T-helper 1 cell treated with Interleukin-12 subunit alpha and Interleukin-12 subunit beta and Interleukin-4 antibody, amounts not matched to agents 30 μg/mL and 1 μg/mL, for 36 hours (primary cell): ENCODE data around the gene PGM5.

Experiments used
- H3K27ac Mint-ChIP-seq: one replicate; pipeline ENCODE4 v1.8.0; 2021; ENCODE audit warnings: mild to moderate bottlenecking, mixed read lengths
- H3K27me3 Mint-ChIP-seq: one replicate; pipeline ENCODE4 v1.8.0; 2021; ENCODE audit warnings: low read depth, mixed read lengths
- H3K36me3 Mint-ChIP-seq: one replicate; pipeline ENCODE4 v1.8.0; 2021; ENCODE audit warnings: low read depth, mixed read lengths
- H3K4me1 Mint-ChIP-seq: one replicate; pipeline ENCODE4 v1.8.0; 2021; ENCODE audit warnings: low read depth, mixed read lengths
- H3K4me3 Mint-ChIP-seq: one replicate; pipeline ENCODE4 v1.8.0; 2021; ENCODE audit warnings: mild to moderate bottlenecking, moderate library complexity, mixed read lengths
- H3K9me3 Mint-ChIP-seq: one replicate; pipeline ENCODE4 v1.8.0; 2021; ENCODE audit warnings: mixed read lengths

The PGM5 gene

DNA sequence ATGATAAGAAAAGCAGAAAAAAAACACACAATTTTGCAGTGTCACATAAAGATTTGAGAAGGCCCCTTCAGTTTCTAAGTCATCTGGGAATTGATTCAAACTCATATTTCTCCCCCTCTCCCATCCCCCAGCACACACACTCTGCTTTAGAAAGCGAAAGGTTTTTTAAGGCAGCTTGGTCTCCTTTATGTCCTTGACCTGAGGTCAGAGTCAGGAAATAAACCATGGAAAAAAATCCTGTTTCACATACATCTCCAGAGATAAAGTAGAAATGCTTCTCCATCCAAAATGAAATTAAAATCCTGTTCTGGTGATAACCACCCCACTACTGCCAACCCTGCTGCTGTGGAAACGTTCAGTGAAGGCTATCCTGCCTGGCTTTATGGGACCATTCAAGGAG, 131.7 kb downstream of the PGM5 start:
- H3K27me3 Mint-ChIP-seq, result peaks cover 9% of the 10 kb centered on the region

DNA sequence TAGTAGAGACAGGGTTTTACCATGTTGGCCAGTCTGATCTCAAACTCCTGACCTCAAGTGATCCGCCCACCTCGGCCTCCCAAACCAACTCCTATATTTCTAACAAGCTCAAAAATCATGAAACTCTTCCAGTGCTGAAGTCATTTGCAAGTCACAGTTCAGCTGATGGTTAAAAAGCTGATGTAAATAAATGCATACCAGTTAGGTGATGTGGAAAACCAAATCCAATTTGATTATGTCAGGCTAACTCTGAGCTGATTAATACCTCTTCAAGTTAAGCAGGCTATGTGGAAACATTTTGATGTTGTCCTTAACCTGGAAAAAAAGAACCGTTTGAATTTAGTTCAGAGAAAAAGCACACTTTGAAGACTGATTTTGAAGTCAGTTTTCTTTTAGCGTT, 133.2 kb downstream of the PGM5 start:
- no peaks in the 10 kb centered on the region for H3K4me1 Mint-ChIP-seq
- H3K4me3 Mint-ChIP-seq, result no peak overlapping the region
- no peaks in the 10 kb centered on the region for H3K36me3 Mint-ChIP-seq
- peaks cover 9% of the 10 kb centered on the region for H3K27me3 Mint-ChIP-seq
- H3K9me3 Mint-ChIP-seq, result no peaks in the 10 kb centered on the region
- H3K27ac Mint-ChIP-seq, result no peak overlapping the region

More for the DNA sequence above, 131.7 kb downstream of the PGM5 start:
- Mint-ChIP-seq H3K36me3 (no peaks in the 10 kb centered on the region), H3K27ac (no peak overlapping the region), H3K9me3 (no peaks in the 10 kb centered on the region), H3K4me1 (no peaks in the 10 kb centered on the region), H3K4me3 (no peak overlapping the region)

DNA sequence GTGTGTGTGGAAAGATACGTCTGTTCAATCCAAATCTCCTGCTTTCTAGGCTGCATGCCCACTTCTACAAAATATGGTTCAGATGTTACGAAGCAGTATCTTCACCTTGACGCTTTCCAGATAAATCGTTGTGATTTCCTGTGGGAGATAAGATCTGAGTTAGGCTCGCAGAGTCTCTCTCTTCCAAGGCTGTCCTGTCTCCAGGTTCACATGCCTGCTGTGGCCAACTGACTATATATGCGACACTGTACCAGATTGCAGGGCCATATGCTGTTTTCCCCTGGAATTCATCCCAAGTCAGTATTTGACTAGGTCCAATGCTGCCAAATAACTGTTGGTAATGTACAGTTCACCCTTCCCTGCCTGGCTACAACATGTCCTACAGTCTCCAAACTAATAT, 136.4 kb downstream of the PGM5 start:
- H3K36me3 Mint-ChIP-seq, result no peaks in the 10 kb centered on the region
- no peaks in the 10 kb centered on the region for H3K9me3 Mint-ChIP-seq
- H3K4me3 Mint-ChIP-seq, result no peak overlapping the region
- H3K27me3 Mint-ChIP-seq, result peaks cover 9% of the 10 kb centered on the region
- H3K4me1 Mint-ChIP-seq, result no peaks in the 10 kb centered on the region
- no peak overlapping the region for H3K27ac Mint-ChIP-seq

DNA sequence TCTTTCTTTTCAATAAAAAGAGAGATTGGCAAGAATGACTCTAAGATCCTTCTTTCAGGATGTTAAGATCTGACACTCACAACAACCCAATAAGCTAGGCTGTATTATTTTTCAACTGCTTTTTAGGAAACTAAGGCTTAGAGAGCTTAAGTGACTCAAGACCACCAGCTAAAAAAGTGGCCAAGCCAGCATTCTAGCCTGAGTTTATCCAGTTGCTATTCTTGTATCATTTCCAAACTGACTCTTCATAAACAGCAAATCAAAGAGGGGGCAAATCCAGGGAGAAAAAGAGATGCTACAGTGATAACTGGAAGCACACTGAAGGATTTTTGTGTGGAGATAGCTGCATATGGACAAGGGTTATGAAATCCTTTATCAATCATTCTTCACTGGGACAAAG, 137.1 kb downstream of the PGM5 start:
- no peaks in the 10 kb centered on the region for H3K36me3 Mint-ChIP-seq
- no peaks in the 10 kb centered on the region for H3K4me1 Mint-ChIP-seq
- H3K4me3 Mint-ChIP-seq, result no peak overlapping the region
- H3K27ac Mint-ChIP-seq, result no peak overlapping the region
- H3K9me3 Mint-ChIP-seq, result no peaks in the 10 kb centered on the region
- peaks cover 9% of the 10 kb centered on the region for H3K27me3 Mint-ChIP-seq

DNA sequence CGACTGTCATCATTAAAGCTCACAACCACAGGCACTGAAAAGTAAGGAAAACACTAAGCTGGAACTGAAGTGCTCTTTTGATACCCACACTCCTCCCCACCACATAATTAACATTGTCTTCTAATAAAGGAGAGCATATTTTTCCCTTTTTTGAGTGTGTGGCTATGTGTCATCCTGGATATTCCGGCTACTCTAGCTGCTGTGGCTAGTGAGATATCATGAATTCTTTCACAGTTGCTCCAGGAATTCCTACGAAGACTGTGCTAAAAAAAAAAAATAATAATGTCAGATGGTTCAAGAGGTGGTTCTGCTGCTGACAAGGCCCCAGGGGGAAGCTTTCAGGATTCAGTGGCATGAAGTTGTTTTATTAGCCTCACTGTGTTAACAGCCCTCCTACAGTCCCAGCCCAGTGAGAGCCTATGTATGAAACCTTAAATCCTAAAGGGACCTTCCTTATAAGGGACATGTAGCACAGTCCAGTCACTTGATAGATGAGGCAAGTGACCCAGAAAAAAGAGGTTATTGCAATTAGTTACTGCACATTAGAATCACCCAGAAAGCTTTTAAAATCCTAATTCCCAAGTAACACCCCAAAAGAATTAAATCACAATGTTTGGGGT, 137.7 kb downstream of the PGM5 start:
- H3K9me3 Mint-ChIP-seq, result no peaks in the 10 kb centered on the region
- H3K27ac Mint-ChIP-seq, result no peak overlapping the region
- no peak overlapping the region for H3K4me3 Mint-ChIP-seq
- peaks cover 9% of the 10 kb centered on the region for H3K27me3 Mint-ChIP-seq
- no peaks in the 10 kb centered on the region for H3K36me3 Mint-ChIP-seq
- H3K4me1 Mint-ChIP-seq, result peaks cover 2% of the 10 kb centered on the region

DNA sequence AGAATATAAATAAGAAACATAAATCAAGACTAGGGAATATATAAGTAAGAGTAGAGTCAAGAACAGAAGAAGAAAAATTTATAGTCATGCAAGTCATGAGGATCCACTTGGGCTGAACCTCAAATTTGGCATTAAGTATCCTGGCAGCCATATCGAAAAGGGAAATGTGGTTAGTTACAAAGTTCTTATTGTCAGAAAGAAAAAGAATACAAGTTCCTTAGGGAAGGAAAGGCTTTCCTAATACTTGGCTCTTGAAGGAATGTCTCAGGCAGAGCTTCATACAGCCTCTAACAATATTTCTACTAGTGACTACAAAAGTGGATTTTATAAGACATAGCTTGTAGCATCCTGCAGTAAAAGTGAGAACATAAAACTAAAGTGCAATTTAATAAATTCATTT, 138.8 kb downstream of the PGM5 start:
- Mint-ChIP-seq H3K9me3 (no peaks in the 10 kb centered on the region), H3K4me1 (peaks cover 2% of the 10 kb centered on the region), H3K27ac (no peak overlapping the region), H3K4me3 (no peak overlapping the region), H3K36me3 (no peaks in the 10 kb centered on the region), H3K27me3 (peaks cover 9% of the 10 kb centered on the region)

DNA sequence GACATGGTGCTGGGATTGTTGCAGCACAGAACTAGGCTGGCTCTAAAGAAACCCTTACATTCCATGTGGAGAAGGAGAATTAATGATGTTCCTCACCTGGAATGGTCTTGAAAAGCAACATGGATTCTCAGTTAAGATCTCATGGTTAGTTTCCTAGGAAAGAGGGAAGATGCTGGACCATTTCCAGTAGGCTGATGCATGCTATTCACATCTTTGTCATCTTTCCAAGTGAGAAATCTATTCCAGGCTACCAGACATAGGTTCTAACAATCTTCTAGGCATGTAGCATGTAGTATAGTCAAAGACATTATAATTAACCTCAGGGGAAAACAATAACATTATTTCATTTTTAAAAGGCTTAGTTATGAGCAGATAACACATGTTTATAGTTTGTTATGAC, 139.9 kb downstream of the PGM5 start:
- Mint-ChIP-seq H3K27me3 (peaks cover 9% of the 10 kb centered on the region), H3K4me3 (no peak overlapping the region), H3K4me1 (peaks cover 2% of the 10 kb centered on the region), H3K36me3 (no peaks in the 10 kb centered on the region), H3K9me3 (no peaks in the 10 kb centered on the region), H3K27ac (no peak overlapping the region)

DNA sequence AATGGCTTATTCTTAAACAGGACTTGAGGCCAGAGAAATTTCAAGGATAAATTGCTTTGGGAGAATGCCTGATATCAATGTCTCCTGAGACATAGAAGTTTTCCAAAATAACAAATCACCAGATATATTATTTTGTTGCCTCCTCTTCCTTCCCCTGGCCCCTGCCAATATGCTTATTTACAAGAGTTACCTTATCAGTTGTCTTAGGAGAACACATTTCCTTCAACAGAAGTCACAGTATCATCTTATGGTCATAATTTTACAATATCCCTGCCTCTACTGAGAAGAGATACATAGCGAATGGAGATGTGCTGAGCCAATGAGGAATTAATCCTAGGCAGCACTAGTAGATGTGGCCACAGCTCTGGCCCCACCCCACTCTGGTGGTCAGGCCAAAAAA, 141.2 kb downstream of the PGM5 start:
- no peak overlapping the region for H3K27ac Mint-ChIP-seq
- peaks cover 2% of the 10 kb centered on the region for H3K4me1 Mint-ChIP-seq
- H3K9me3 Mint-ChIP-seq, result no peaks in the 10 kb centered on the region
- no peaks in the 10 kb centered on the region for H3K36me3 Mint-ChIP-seq
- no peak overlapping the region for H3K4me3 Mint-ChIP-seq
- peaks cover 9% of the 10 kb centered on the region for H3K27me3 Mint-ChIP-seq

DNA sequence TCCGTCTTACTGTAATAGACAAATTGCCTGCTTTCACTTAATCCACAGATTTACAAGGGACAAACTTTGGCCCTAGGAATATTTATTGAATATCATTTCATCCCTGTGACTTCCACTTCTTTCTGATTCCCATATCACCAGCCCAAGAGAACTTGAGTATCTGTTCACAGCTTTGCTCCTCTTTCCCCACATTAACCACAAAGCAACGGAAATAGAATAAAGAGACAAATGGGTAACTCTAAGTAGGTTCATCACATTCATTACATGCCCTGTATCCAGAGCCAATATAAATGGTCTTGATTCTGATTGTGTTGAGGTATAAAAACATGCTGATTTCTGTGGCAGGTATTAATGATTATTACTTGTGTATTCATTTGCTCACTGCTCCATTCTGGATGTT, 142.4 kb downstream of the PGM5 start:
- Mint-ChIP-seq H3K36me3 (no peaks in the 10 kb centered on the region), H3K27ac (no peak overlapping the region), H3K9me3 (no peaks in the 10 kb centered on the region), H3K4me3 (no peak overlapping the region), H3K27me3 (peaks cover 5% of the 10 kb centered on the region), H3K4me1 (peaks cover 2% of the 10 kb centered on the region)

DNA sequence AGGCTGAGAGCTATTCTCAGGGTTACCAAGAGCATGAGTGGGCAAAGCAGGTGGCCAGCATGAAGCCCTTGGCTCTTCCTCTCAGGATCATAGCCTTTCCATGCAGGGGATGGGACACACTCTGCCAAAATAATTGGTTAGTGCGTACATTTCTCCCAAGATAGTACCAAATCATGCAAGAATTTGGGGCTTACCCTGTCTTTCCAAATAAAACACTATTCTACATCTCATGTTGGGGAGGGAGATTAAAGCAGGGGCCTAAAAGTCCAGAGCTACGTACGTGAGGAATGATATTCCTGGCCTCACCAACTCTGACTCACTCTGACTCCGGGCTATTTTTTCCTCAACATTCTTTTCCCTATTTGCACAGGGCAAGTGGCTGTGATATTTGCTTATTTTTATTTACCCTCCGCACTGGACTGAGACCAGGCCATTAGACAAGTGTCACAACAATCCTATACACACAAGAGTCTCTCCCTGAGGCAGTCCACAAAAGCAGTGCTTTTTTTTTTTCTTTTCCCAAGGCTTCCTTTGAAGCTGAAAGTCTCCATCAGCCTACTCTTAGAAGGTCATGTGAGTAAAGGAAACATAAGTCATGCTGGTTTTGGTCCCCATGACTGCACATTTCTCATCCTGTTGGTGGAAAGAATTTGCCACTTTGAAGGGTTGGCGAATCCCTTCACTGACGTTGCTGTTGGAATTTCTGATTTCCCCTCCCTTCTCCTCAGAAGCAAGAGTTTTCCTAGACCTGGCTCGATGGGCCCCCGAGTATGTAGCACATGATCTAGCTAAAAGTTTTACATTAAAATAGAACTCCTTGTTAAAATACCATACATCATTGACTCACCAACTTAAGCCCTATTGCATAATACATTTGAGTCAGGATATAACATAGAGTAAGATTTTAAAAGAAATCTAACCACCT, 144.3 kb downstream of the PGM5 start:
- Mint-ChIP-seq H3K4me3 (no peak overlapping the region), H3K4me1 (peaks cover 2% of the 10 kb centered on the region), H3K9me3 (no peaks in the 10 kb centered on the region), H3K27me3 (peaks cover 5% of the 10 kb centered on the region), H3K36me3 (no peaks in the 10 kb centered on the region), H3K27ac (no peak overlapping the region)

DNA sequence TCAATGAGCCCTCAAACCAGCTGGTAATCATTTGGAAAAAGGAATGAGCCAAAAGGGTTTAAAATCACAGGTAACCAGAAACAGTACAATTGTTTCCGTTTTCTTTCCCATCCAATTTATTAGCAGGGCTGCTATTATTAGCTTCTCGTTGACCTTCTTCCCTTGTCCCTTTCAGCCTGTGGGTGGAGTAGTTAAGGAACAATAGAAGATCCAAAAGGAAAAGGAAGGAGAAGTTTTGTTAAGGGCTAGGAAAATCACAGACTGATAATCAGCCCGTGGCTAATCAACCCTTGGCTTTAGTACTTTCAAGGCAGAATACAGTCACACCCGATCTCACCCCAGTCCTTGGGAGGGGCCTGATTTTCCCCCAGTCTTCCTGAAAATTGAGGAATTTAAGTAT, 145.9 kb downstream of the PGM5 start:
- Mint-ChIP-seq H3K36me3 (no peaks in the 10 kb centered on the region), H3K9me3 (no peaks in the 10 kb centered on the region), H3K4me1 (peaks cover 2% of the 10 kb centered on the region), H3K27me3 (peaks cover 5% of the 10 kb centered on the region), H3K27ac (no peak overlapping the region), H3K4me3 (no peak overlapping the region)

DNA sequence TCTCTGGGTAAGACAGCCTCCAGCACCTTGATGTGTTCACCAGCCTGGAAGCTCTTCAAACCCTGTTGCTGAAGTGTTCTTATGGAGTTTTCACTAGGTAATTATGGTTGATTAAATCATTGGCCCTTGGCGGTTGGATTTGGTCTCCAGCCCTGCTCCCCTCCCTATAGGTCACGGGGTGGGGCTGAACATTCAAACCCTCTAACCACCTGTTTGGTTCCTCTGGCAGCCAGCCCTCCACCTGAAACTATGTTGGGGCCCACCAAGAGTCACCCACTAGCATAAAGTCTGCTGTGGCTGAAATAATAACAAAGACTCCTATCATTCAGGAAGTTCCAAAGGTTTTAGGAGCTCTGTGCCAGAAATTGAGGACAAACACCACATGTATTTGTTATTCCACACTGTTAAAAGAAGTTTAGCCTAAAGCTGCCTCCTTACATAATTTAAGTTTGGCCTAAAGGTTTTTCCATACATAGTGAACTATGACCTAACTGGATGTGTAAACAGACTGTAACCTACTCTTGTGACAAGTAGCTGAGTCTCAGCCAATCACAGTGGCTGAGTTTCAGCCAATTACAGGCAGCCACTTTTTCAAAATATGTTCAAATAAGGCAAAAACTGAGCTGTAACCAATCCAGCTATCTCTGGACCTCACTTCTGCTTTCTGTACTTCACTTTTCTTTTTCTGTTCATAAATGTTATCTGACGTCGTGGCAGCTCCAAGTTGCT, 149.4 kb downstream of the PGM5 start:
- no peaks in the 10 kb centered on the region for H3K9me3 Mint-ChIP-seq
- no peak overlapping the region for H3K4me3 Mint-ChIP-seq
- peaks cover 5% of the 10 kb centered on the region for H3K27me3 Mint-ChIP-seq
- H3K36me3 Mint-ChIP-seq, result no peaks in the 10 kb centered on the region
- no peak overlapping the region for H3K27ac Mint-ChIP-seq
- H3K4me1 Mint-ChIP-seq, result no peaks in the 10 kb centered on the region

DNA sequence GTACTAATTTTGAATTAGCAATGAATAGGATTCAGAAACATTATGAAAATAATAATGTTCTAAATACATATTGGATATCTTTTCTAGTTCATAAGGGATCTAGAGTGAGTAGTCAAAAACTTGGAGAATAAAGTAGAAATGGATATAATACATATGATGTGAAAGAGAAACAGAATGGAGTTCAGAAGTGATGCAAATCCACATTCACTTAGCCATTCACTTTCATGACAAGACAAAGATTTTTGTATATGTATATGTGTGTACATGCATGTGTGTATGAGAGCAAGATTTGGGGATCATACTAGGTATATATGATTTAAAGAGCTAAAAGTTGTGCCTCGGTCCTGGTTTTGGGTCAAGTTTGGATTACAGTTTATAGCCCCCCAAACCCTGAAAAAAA, 150.1 kb downstream of the PGM5 start:
- H3K4me3 Mint-ChIP-seq, result no peak overlapping the region
- no peaks in the 10 kb centered on the region for H3K4me1 Mint-ChIP-seq
- peaks cover 5% of the 10 kb centered on the region for H3K27me3 Mint-ChIP-seq
- no peaks in the 10 kb centered on the region for H3K36me3 Mint-ChIP-seq
- H3K9me3 Mint-ChIP-seq, result no peaks in the 10 kb centered on the region
- H3K27ac Mint-ChIP-seq, result no peak overlapping the region

DNA sequence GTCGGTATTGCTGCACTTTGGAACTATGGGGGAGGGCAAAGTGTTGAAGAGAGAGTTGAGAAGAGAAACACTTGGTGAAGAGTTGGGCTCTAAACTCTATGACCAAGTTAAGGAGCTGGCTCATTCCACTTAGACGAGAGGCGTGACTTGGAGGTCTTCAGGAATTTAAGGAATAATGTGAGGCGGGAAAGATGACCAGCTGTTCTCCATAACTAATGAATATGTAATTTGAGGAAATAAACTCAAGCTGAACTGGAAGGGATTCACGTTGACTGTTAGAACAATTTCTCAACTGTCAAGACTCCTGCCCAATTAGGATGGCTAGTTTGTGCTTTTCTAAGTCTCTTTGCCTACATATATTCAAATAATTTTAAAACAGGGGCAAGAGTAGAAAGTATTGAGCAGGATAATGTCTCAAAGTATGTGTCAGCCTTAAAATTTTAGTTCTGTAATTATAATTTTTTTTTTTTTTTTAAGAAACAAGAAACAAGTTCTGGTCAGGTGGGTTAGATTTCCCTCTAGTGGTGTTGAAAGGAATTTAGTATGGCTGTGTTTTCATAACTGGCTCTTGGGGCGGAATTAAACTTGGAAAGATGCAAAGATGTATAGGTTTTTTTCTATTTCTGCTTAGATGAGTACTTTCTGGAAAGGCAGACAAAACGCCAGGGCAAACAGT, 150.9 kb downstream of the PGM5 start:
- Mint-ChIP-seq H3K27ac (no peak overlapping the region), H3K4me3 (no peak overlapping the region), H3K9me3 (no peaks in the 10 kb centered on the region), H3K4me1 (no peaks in the 10 kb centered on the region), H3K36me3 (no peaks in the 10 kb centered on the region), H3K27me3 (peaks cover 5% of the 10 kb centered on the region)
